CD4-positive, alpha-beta T cell (primary cell): ENCODE measurements around the gene CHD2. TPM values are rescaled to one million over a fixed set of nuclear protein-coding genes. Genes with fewer than 3 reads are reported as not detected.

Source experiments
- ATAC-seq: fragments of 200-7000 bp; cut with Tn5 transposase; one replicate; pipeline ENCODE4 v1.10.0; 2022; ENCODE audit warnings: mild to moderate bottlenecking; ENCODE audit not compliant: poor library complexity
- CTCF ChIA-PET: fragments of 350-600 bp; sonication (Branson Sonifier 250); formaldehyde crosslinking; loops from one replicate; lab custom pipeline; 2021; ENCODE audit warnings: antibody characterized with exemption, inconsistent platforms; lab: Charles Lee
- POLR2A ChIA-PET: fragments of 350-600 bp; sonication (Branson Sonifier 250); formaldehyde crosslinking; loops from one replicate; lab custom pipeline; 2021; ENCODE audit warnings: antibody characterized with exemption, inconsistent platforms; lab: Charles Lee
- DNase-seq, 14 experiments: peaks; one replicate each; pipeline ENCODE4 v3.0.0-alpha.2; 2013 to 2020; ENCODE audit warnings: mixed read lengths in 2 of 14
- H3K27ac ChIP-seq, 2 donors: one replicate each; pipeline versions ENCODE4 v1.5.1 to v1.7.0; 2013; ENCODE audit warnings: low read length in 2 of 2, low read depth in 1 of 2, mild to moderate bottlenecking in 1 of 2
- H3K27me3 ChIP-seq, 2 experiments: 1 replicate in 1 of 2; 2 replicates in 1 of 2; pipeline versions ENCODE4 v1.6.1 to v1.7.0; 2013; ENCODE audit warnings: low read length in 2 of 2, control low read depth in 1 of 2, mild to moderate bottlenecking in 1 of 2, moderate library complexity in 1 of 2; ENCODE audit not compliant: insufficient read depth in 2 of 2, control insufficient read depth in 1 of 2
- H3K36me3 ChIP-seq: one replicate; pipeline ENCODE4 v1.6.1; 2013; ENCODE audit warnings: low read length, control low read depth; ENCODE audit not compliant: insufficient read depth
- H3K4me1 ChIP-seq: one replicate; pipeline ENCODE4 v1.6.1; 2013; ENCODE audit warnings: low read length, control low read depth; ENCODE audit not compliant: insufficient read depth
- H3K4me3 ChIP-seq: one replicate; pipeline ENCODE4 v1.5.1; 2013; ENCODE audit warnings: mild to moderate bottlenecking, low read length, moderate library complexity
- H3K9me3 ChIP-seq, 2 experiments: 1 replicate in 1 of 2; 2 replicates in 1 of 2; pipeline versions ENCODE4 v1.6.1 to v1.7.0; 2013; ENCODE audit warnings: low read length in 2 of 2, mild to moderate bottlenecking in 2 of 2, control low read depth in 1 of 2, moderate library complexity in 1 of 2; ENCODE audit not compliant: control insufficient read depth in 1 of 2, insufficient read depth in 1 of 2
- H3K27ac Mint-ChIP-seq: one replicate; pipeline ENCODE4 v1.8.0; 2020; ENCODE audit warnings: mixed read lengths
- H3K27me3 Mint-ChIP-seq: one replicate; pipeline ENCODE4 v1.8.0; 2021; ENCODE audit warnings: mixed read lengths
- H3K36me3 Mint-ChIP-seq: one replicate; pipeline ENCODE4 v1.8.0; 2021; ENCODE audit warnings: low read depth, mixed read lengths
- H3K4me1 Mint-ChIP-seq: one replicate; pipeline ENCODE4 v1.8.0; 2021; ENCODE audit warnings: low read depth, mixed read lengths
- H3K4me3 Mint-ChIP-seq: one replicate; pipeline ENCODE4 v1.8.0; 2020; ENCODE audit warnings: mild to moderate bottlenecking, mixed read lengths
- H3K9me3 Mint-ChIP-seq: one replicate; pipeline ENCODE4 v1.8.0; 2020; ENCODE audit warnings: mixed read lengths
- intact Hi-C, 2 experiments: fragments of 100-400 bp; cut with DNase I in 1 of 2; cut with micrococcal nuclease in 1 of 2; formaldehyde crosslinking; loops; one replicate each; pipeline versions ENCODE4 v1.15.1 to v1.9.0; 2023 to 2025; cut with DNase I, micrococcal nuclease
- total RNA-seq, 174 experiments: library from RNA in 2 of 174; stranded (reverse) in 2 of 174; gene quantifications; one replicate each; pipeline ENCODE4 v1.2.3 and lab custom pipeline; 2021 to 2026
- TF ChIP-seq, protein P1 (sequence below): fragments of 200-600 bp; IDR thresholded peaks from one replicate; pipeline ENCODE4 v1.8.0; 2022; ENCODE audit warnings: antibody characterized with exemption, mild to moderate bottlenecking

Gene CHD2
- total RNA-seq, 2 experiments from 2014 or later, result 615 to 660 TPM

DNA sequence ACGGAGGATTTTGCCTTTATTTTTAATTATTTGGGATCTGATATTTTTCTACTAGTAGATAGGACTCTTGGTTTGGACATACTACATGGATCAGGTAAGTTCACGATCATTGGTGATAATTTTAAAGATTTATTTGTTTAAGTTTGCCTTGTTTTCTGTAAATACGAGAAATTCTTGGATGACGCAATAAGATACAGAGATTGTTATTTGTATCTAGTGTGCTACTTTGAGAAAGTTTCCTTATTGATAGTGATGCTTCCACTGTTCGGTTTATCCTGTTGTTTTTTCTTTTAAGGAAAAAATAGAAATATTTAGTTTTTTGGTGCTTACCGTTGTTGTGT, 577 bp downstream of the CHD2 start:
- Mint-ChIP-seq H3K9me3 (peaks cover 12% of the 10 kb centered on the region), H3K27me3 (no peaks in the 10 kb centered on the region), H3K36me3 (peaks cover 93% of the 10 kb centered on the region), H3K4me1 (peaks cover 72% of the 10 kb centered on the region), H3K4me3 (peak overlapping the region; percentile 99), H3K27ac (peak overlapping the region; percentile 99)
- ATAC-seq (no peak), DNase-seq (no peak)
- POLR2A ChIA-PET, result interaction anchor here (0.7 to 11.6 kb wide), 22 partner anchors 8 to 147 kb away, joined by 3 to 1007 read pairs (median 8); no protein-coding TSS in a partner anchor
- Histone ChIP-seq H3K36me3 (peaks cover 42% of the 10 kb centered on the region), H3K9me3 (no peaks in the 10 kb centered on the region), H3K27me3 (no peaks in the 10 kb centered on the region), H3K27ac (peak overlapping the region; percentile 97), H3K4me1 (peaks cover 11% of the 10 kb centered on the region), H3K4me3 (peak overlapping the region; percentile 74)
- CTCF ChIA-PET, result interaction anchor here (1.3 to 2.8 kb wide), 7 partner anchors 13 to 91 kb away, joined by 3 to 34 read pairs (median 11); no protein-coding TSS in a partner anchor
- intact Hi-C loops, result loop anchor here in 1 of 2 experiments (1.0 to 5.0 kb wide), 3 partner anchors 14 to 68 kb away; no protein-coding TSS in a partner anchor
- TF ChIP-seq, protein P1, sequence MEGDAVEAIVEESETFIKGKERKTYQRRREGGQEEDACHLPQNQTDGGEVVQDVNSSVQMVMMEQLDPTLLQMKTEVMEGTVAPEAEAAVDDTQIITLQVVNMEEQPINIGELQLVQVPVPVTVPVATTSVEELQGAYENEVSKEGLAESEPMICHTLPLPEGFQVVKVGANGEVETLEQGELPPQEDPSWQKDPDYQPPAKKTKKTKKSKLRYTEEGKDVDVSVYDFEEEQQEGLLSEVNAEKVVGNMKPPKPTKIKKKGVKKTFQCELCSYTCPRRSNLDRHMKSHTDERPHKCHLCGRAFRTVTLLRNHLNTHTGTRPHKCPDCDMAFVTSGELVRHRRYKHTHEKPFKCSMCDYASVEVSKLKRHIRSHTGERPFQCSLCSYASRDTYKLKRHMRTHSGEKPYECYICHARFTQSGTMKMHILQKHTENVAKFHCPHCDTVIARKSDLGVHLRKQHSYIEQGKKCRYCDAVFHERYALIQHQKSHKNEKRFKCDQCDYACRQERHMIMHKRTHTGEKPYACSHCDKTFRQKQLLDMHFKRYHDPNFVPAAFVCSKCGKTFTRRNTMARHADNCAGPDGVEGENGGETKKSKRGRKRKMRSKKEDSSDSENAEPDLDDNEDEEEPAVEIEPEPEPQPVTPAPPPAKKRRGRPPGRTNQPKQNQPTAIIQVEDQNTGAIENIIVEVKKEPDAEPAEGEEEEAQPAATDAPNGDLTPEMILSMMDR, result no peak

DNA sequence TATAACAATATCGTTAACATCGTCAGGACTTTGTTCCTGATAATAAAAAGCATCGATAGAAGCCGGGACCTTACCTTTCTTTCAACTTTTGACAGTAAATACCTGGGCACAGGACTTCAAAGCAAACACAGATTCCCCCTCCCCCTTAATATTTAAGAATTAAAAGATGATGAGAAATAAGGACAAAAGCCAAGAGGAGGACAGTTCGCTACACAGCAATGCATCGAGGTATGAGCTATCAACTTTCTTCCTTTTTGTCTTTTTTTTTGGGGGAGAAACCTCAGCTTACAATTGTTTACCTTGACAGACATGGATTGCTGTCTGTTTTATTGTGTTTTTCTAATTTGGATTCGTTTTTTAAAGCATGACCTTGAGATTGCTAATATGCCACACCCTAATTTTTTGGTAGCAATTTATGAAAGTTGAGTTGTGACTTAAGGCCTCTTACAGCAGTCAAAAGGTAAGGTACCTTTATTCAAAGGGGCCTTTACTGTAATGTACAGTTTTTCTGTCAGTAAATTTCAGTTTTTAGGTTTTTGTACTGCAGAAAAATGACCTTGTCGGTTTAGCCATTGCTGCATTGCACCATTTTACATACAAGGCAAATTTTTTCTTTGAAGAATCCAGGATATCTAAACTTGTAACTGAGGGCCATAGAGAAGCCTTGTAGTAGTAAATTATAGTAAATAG, 1.1 kb downstream of the CHD2 start:
- ChIA-PET CTCF (interaction anchor here (1.1 to 7.4 kb wide), 7 partner anchors 14 to 92 kb away, joined by 3 to 51 read pairs (median 11); no protein-coding TSS in a partner anchor), POLR2A (interaction anchor here (1.2 to 11.6 kb wide), 13 partner anchors 8 to 104 kb away, joined by 3 to 1007 read pairs (median 19); no protein-coding TSS in a partner anchor)
- no peaks in the 10 kb centered on the region for H3K9me3 ChIP-seq
- H3K4me3 ChIP-seq, result peak overlapping the region; percentile 74
- DNase-seq, result peak in 1 of 14 experiments; percentile 51
- peaks cover 94% of the 10 kb centered on the region for H3K36me3 Mint-ChIP-seq
- ATAC-seq, result no peak
- peak overlapping the region; percentile 99 for H3K27ac Mint-ChIP-seq
- H3K9me3 Mint-ChIP-seq, result peaks cover 12% of the 10 kb centered on the region
- H3K4me1 ChIP-seq, result peaks cover 11% of the 10 kb centered on the region
- H3K27ac ChIP-seq, result peak overlapping the region; percentile 97
- H3K4me1 Mint-ChIP-seq, result peaks cover 73% of the 10 kb centered on the region
- no peaks in the 10 kb centered on the region for H3K27me3 Mint-ChIP-seq
- H3K4me3 Mint-ChIP-seq, result peak overlapping the region; percentile 99
- no peaks in the 10 kb centered on the region for H3K27me3 ChIP-seq
- TF ChIP-seq, protein P1, result no peak
- intact Hi-C loops, result loop anchor here in 1 of 2 experiments (2.0 to 5.0 kb wide), 2 partner anchors 14 to 69 kb away; no protein-coding TSS in a partner anchor
- peaks cover 40% of the 10 kb centered on the region for H3K36me3 ChIP-seq

GRCh38 chr15:92901995-92902394, 1.9 kb downstream of the CHD2 start:
- Mint-ChIP-seq H3K27ac (peak overlapping the region; percentile 99), H3K9me3 (peaks cover 12% of the 10 kb centered on the region), H3K4me3 (peak overlapping the region; percentile 99), H3K4me1 (peaks cover 73% of the 10 kb centered on the region), H3K27me3 (no peaks in the 10 kb centered on the region), H3K36me3 (peaks cover 94% of the 10 kb centered on the region)
- ChIA-PET CTCF (interaction anchor here (1.1 to 7.4 kb wide), 4 partner anchors 14 to 93 kb away, joined by 3 to 59 read pairs (median 31); no protein-coding TSS in a partner anchor), POLR2A (interaction anchor here (2.9 to 11.6 kb wide), 5 partner anchors 14 to 93 kb away, joined by 29 to 1007 read pairs (median 352); no protein-coding TSS in a partner anchor)
- no peaks in the 10 kb centered on the region for H3K27me3 ChIP-seq
- H3K4me3 ChIP-seq, result peak overlapping the region; percentile 74
- no peak for DNase-seq
- peak overlapping the region; percentile 97 for H3K27ac ChIP-seq
- H3K9me3 ChIP-seq, result no peaks in the 10 kb centered on the region
- no peak for ATAC-seq
- TF ChIP-seq, protein P1, result no peak
- intact Hi-C loops, result loop anchor here in 1 of 2 experiments (2.0 to 5.0 kb wide), 2 partner anchors 13 to 70 kb away; no protein-coding TSS in a partner anchor
- peaks cover 14% of the 10 kb centered on the region for H3K4me1 ChIP-seq
- peaks cover 34% of the 10 kb centered on the region for H3K36me3 ChIP-seq
